A549 (cell line): Measurements from ENCODE around the gene CETP.

Experiments
- CBX8 ChIP-seq: fragments of 200-600 bp; sonication (generic); IDR thresholded peaks from 2 replicates; pipeline ENCODE4 v1.6.1; 2016
- MAFK ChIP-seq: fragments of 450-650 bp; IDR thresholded peaks from 2 replicates; pipeline ENCODE4 v1.6.1; 2014; ENCODE audit not compliant: partially characterized antibody
- RCOR1 ChIP-seq: fragments of 150-350 bp; IDR thresholded peaks from 2 replicates; pipeline ENCODE4 v1.6.1; 2014; ENCODE audit warnings: antibody characterized with exemption, low read length, low read depth
- SREBF2 ChIP-seq: fragments of 450-650 bp; IDR thresholded peaks from 2 replicates; pipeline ENCODE4 v1.6.1; 2014; ENCODE audit warnings: mild to moderate bottlenecking, moderate library complexity
- TF ChIP-seq, protein P1 (sequence below): fragments of >200 bp; sonication (Bioruptor Twin); formaldehyde crosslinking; IDR thresholded peaks from 3 replicates; pipeline ENCODE4 v1.5.1; 2016
- TF ChIP-seq, protein P2 (sequence below): fragments of 200-600 bp; sonication (generic); IDR thresholded peaks from 2 replicates; pipeline ENCODE4 v1.6.1; 2016; ENCODE audit warnings: antibody characterized with exemption, mild to moderate bottlenecking, moderate library complexity

DNA sequence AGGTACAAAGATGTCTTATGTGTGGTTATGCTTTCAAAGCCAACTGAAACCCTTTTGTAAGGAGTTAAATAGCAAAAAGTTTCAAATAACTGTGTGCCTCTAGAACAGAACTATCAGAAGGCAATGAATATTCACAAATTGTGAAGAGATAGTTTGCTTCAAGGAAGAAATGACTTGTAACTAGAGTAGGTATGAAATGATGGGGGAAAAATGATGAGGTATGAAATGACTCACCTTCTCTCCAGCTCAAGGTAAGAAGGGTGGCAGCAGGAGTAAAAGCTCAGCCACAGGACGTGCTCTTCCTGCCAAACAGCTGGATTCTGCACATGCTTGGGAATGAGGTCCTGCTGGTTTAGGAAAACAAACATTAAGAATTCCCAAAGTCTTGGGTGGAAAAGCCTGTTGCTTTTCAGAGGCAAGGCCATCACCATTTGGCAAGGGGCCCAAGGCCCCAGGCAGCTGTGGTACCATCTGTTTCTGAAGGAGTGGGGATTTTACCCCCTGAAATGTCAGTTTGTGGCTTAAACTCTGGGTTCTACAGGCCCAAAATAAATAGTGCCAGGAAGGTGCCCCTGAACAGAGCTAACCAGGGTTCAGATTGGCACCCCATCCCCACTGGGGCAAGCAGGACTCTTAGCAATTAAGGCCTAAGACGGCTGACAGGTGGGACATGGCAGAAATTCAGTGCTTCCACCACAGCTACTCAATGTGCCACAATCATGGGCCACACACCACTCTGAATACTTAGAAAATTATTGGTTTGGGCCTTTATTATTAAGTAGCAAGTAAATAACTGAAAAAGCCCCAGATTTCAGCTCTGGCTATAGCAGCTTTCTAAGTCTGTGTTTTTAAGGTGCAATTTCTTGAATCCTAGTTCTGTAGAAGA, 16.6 kb upstream of the CETP start:
- TF ChIP-seq RCOR1 (no peak), MAFK (no peak), SREBF2 (no peak), CBX8 (no peak)
- TF ChIP-seq, protein P1, sequence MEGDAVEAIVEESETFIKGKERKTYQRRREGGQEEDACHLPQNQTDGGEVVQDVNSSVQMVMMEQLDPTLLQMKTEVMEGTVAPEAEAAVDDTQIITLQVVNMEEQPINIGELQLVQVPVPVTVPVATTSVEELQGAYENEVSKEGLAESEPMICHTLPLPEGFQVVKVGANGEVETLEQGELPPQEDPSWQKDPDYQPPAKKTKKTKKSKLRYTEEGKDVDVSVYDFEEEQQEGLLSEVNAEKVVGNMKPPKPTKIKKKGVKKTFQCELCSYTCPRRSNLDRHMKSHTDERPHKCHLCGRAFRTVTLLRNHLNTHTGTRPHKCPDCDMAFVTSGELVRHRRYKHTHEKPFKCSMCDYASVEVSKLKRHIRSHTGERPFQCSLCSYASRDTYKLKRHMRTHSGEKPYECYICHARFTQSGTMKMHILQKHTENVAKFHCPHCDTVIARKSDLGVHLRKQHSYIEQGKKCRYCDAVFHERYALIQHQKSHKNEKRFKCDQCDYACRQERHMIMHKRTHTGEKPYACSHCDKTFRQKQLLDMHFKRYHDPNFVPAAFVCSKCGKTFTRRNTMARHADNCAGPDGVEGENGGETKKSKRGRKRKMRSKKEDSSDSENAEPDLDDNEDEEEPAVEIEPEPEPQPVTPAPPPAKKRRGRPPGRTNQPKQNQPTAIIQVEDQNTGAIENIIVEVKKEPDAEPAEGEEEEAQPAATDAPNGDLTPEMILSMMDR: no peak
- TF ChIP-seq, protein P2, sequence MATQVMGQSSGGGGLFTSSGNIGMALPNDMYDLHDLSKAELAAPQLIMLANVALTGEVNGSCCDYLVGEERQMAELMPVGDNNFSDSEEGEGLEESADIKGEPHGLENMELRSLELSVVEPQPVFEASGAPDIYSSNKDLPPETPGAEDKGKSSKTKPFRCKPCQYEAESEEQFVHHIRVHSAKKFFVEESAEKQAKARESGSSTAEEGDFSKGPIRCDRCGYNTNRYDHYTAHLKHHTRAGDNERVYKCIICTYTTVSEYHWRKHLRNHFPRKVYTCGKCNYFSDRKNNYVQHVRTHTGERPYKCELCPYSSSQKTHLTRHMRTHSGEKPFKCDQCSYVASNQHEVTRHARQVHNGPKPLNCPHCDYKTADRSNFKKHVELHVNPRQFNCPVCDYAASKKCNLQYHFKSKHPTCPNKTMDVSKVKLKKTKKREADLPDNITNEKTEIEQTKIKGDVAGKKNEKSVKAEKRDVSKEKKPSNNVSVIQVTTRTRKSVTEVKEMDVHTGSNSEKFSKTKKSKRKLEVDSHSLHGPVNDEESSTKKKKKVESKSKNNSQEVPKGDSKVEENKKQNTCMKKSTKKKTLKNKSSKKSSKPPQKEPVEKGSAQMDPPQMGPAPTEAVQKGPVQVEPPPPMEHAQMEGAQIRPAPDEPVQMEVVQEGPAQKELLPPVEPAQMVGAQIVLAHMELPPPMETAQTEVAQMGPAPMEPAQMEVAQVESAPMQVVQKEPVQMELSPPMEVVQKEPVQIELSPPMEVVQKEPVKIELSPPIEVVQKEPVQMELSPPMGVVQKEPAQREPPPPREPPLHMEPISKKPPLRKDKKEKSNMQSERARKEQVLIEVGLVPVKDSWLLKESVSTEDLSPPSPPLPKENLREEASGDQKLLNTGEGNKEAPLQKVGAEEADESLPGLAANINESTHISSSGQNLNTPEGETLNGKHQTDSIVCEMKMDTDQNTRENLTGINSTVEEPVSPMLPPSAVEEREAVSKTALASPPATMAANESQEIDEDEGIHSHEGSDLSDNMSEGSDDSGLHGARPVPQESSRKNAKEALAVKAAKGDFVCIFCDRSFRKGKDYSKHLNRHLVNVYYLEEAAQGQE: no peak
